Posterior cingulate gyrus (tissue), 11 donors: ENCODE measurements around the gene ATP11A.

Source experiments
- DNase-seq, 10 donors: peaks; one replicate each; pipeline versions ENCODE4 v3.0.0 to v3.0.0-alpha.2; 2020 to 2021; ENCODE audit warnings: mixed read lengths in 3 of 10
- intact Hi-C: fragments of 100-400 bp; cut with DNase I; formaldehyde crosslinking; loops from one replicate; pipeline ENCODE4 v1.15.1; 2023

The ATP11A gene

GRCh38 chr13:112904436-112904960 lies 214.7 kb downstream of the ATP11A start:
- peak in 1 of 10 donors; percentile 38 for DNase-seq
- intact Hi-C loops = no loop called here

- intact Hi-C loops = no loop called here
- DNase-seq = no peak
These were observed 215.2 kb downstream of the ATP11A start for GRCh38 chr13:112905086-112905485.

- no peak for DNase-seq
- intact Hi-C loops = no loop called here
These were observed 215.8 kb downstream of the ATP11A start for GRCh38 chr13:112905619-112905989.

- intact Hi-C loops = no loop called here
- DNase-seq = peak in 2 of 10 donors; percentile 50 to 61
These were observed 216.3 kb downstream of the ATP11A start for GRCh38 chr13:112905990-112906641.

GRCh38 chr13:112907286-112907685 lies 217.4 kb downstream of the ATP11A start:
- peak in 2 of 10 donors; percentile 55 to 74 for DNase-seq
- intact Hi-C loops = no loop called here

- intact Hi-C loops = no loop called here
- DNase-seq = peak in 2 of 10 donors; percentile 56 to 64
These were observed 218.1 kb downstream of the ATP11A start for GRCh38 chr13:112907871-112908331.

- intact Hi-C loops = no loop called here
- no peak for DNase-seq
These were observed 218.5 kb downstream of the ATP11A start for GRCh38 chr13:112908342-112908741.

- no peak for DNase-seq
- intact Hi-C loops = no loop called here
These were observed 220.2 kb downstream of the ATP11A start for GRCh38 chr13:112910016-112910415.

GRCh38 chr13:112910616-112911280 lies 220.9 kb downstream of the ATP11A start:
- intact Hi-C loops = no loop called here
- DNase-seq = peak in 1 of 10 donors; percentile 65

- DNase-seq = peak in 1 of 10 donors; percentile 68
- intact Hi-C loops = no loop called here
These were observed 221.5 kb downstream of the ATP11A start for GRCh38 chr13:112911285-112911701.

GRCh38 chr13:112911883-112912282 lies 222.0 kb downstream of the ATP11A start:
- DNase-seq = no peak
- intact Hi-C loops = no loop called here

GRCh38 chr13:112912726-112913440 lies 223.0 kb downstream of the ATP11A start:
- intact Hi-C loops = no loop called here
- DNase-seq = no peak

- intact Hi-C loops = no loop called here
- no peak for DNase-seq
These were observed 226.5 kb downstream of the ATP11A start for GRCh38 chr13:112916296-112916695.

- no peak for DNase-seq
- intact Hi-C loops = no loop called here
These were observed 227.3 kb downstream of the ATP11A start for GRCh38 chr13:112917056-112917664.

GRCh38 chr13:112917737-112918136 lies 227.9 kb downstream of the ATP11A start:
- intact Hi-C loops = no loop called here
- no peak for DNase-seq

- intact Hi-C loops = no loop called here
- DNase-seq = no peak
These were observed 228.4 kb downstream of the ATP11A start for GRCh38 chr13:112918266-112918665.

GRCh38 chr13:112918746-112919145 lies 228.9 kb downstream of the ATP11A start:
- no peak for DNase-seq
- intact Hi-C loops = no loop called here

- no peak for DNase-seq
- intact Hi-C loops = no loop called here
These were observed 234.1 kb downstream of the ATP11A start for GRCh38 chr13:112923962-112924361.

- DNase-seq = no peak
These were observed 234.5 kb downstream of the ATP11A start for GRCh38 chr13:112924365-112924764.

GRCh38 chr13:112926003-112926402 lies 236.2 kb downstream of the ATP11A start:
- DNase-seq = no peak
- intact Hi-C loops = no loop called here

More at GRCh38 chr13:112924365-112924764, 234.5 kb downstream of the ATP11A start:
- intact Hi-C loops = no loop called here

- intact Hi-C loops = no loop called here
- no peak for DNase-seq
These were observed 237.2 kb downstream of the ATP11A start for GRCh38 chr13:112926993-112927392.
